Psoas muscle (tissue), 8 donors: ENCODE data around the gene TRIM46. TPM values are rescaled to one million over a fixed set of nuclear protein-coding genes. Genes with fewer than 3 reads are reported as not detected.
A peak's percentile ranks its signal among the peaks of the same experiment; 100 is the strongest.

Experiments
- ATAC-seq, 4 donors: fragments of 200-7000 bp; cut with Tn5 transposase; one replicate each; pipeline ENCODE4 v1.9.1; 2020; ENCODE audit warnings: moderate library complexity in 3 of 4, mild to moderate bottlenecking in 2 of 4
- DNase-seq, 2 donors: peaks; one replicate each; pipeline ENCODE4 v3.0.0-alpha.2; 2020
- H3K27ac ChIP-seq: fragments of 200-600 bp; one replicate; pipeline ENCODE4 v1.8.0; 2022
- H3K27me3 ChIP-seq, 3 donors: fragments of 200-600 bp in 1 of 3; one replicate each; pipeline versions ENCODE4 v1.6.1 to v1.8.0; 2013 to 2022; ENCODE audit warnings: low read length in 2 of 3, mild to moderate bottlenecking in 2 of 3, moderate library complexity in 1 of 3; ENCODE audit not compliant: insufficient read depth in 3 of 3
- H3K36me3 ChIP-seq, 2 donors: fragments of 200-600 bp in 1 of 2; one replicate each; pipeline versions ENCODE4 v1.6.1 to v1.8.0; 2013 to 2022; ENCODE audit warnings: low read depth in 1 of 2, mild to moderate bottlenecking in 1 of 2, moderate library complexity in 1 of 2; ENCODE audit not compliant: insufficient read depth in 1 of 2
- H3K4me1 ChIP-seq: fragments of 200-600 bp; one replicate; pipeline ENCODE4 v1.8.0; 2022
- H3K4me3 ChIP-seq: fragments of 200-600 bp; one replicate; pipeline ENCODE4 v1.8.0; 2022; ENCODE audit warnings: mild to moderate bottlenecking
- H3K9me3 ChIP-seq: fragments of 200-600 bp; one replicate; pipeline ENCODE4 v1.8.0; 2022
- WGBS, 3 donors: extraction: QIAGEN DNeasy Blood & Tissue Kit; methylation state at CpG; one replicate each; pipeline versions ENCODE4 v1.1.6 to v1.1.7; 2013; 5-methylcytosine and 5-hydroxymethylcytosine counted together
- intact Hi-C, 2 donors: fragments of 100-400 bp; cut with DNase I; formaldehyde crosslinking; loops; one replicate each; pipeline versions ENCODE4 v1.11.0 to v1.14.2; 2022
- polyA plus RNA-seq, 3 donors: library from polyadenylated mRNA; stranded (reverse); fragments of 200-250 nt; gene quantifications; one replicate each; pipeline ENCODE4 v1.2.3, GENCODE V29; 2013
- total RNA-seq, 4 donors: library from RNA; stranded (reverse); fragmentation: NEBNext Ultra II Directional in 2 of 4; extraction: Animal tissue kit (Norgen Biotek cat#: 25700) in 2 of 4; gene quantifications; one replicate each; pipeline versions ENCODE4 v1.2.1 to v1.2.4, GENCODE V29; 2021 to 2023
- TF ChIP-seq, protein P1 (sequence below): fragments of 200-600 bp; IDR thresholded peaks from one replicate; pipeline ENCODE4 v1.8.0; 2022; ENCODE audit warnings: antibody characterized with exemption
- donor health status: healthy with polysubstance abuse.
- donor health status: DM: no; HTN: no; CAD: no; lungs with moderate emphysema.
- donor health status: Bipolar disorder and iron deficiency.
- donor health status: healthy.
- donor health status: DM: yes; HTN: yes; CAD: no.
- donor health status: DM: no; HTN: no; CAD: no.
- donor health status: DM: no; HTN: no; CAD: no.
- donor health status: DM: yes; HTN: yes; CAD: no.

The TRIM46 gene
- total and polyA plus RNA-seq, 7 donors = 0.03 to 0.16 (median 0.09) TPM; not detected in 3

DNA sequence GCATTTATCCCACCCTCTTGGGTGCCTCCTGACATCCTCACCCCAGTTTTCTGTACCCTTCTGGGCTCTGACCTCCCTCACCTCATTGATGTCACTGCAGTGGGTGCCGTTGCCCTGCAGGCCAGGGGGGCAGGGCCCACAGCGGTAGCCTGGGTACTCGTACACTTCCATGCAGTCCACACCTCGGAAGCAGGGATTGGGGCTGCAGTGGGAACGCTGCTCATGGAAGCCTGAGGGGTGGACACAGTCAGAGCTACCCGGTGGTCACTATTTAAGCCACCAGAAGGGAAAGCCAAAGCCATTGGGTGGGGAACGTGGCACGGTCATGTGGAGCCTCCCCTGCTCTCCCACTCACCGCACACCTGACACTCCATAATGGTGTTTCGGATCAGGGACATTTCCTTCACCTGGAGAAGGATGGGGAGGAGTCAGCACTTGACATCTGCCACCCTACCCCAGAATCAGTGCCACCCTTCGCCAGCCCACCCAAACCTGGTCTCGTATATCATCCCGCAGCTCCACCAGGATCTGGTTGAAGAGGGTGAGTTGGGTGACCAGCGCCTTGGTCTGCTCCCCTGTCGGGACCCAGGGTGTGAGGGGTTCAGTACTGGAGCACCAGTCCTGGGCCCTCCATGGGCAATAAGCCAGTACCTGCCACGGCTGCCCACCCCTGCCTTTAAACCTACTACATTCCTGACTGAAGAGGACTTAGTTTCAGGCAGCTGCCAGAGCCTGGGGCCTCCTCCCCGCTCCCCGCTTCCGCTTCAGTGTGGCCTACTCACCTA is 29.3 kb downstream of the TRIM46 start:
- H3K27me3 ChIP-seq = no peaks in the 10 kb centered on the region
- H3K4me1 ChIP-seq = peaks cover 9% of the 10 kb centered on the region
- intact Hi-C loops = no loop called here
- no peaks in the 10 kb centered on the region for H3K9me3 ChIP-seq
- H3K27ac ChIP-seq = no peak overlapping the region
- TF ChIP-seq, protein P1, sequence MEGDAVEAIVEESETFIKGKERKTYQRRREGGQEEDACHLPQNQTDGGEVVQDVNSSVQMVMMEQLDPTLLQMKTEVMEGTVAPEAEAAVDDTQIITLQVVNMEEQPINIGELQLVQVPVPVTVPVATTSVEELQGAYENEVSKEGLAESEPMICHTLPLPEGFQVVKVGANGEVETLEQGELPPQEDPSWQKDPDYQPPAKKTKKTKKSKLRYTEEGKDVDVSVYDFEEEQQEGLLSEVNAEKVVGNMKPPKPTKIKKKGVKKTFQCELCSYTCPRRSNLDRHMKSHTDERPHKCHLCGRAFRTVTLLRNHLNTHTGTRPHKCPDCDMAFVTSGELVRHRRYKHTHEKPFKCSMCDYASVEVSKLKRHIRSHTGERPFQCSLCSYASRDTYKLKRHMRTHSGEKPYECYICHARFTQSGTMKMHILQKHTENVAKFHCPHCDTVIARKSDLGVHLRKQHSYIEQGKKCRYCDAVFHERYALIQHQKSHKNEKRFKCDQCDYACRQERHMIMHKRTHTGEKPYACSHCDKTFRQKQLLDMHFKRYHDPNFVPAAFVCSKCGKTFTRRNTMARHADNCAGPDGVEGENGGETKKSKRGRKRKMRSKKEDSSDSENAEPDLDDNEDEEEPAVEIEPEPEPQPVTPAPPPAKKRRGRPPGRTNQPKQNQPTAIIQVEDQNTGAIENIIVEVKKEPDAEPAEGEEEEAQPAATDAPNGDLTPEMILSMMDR = no peak
- DNase-seq = peak in 1 of 2 donors; percentile 31
- WGBS, 3 donors = 87 to 90% (median 87%) methylated on average over 19 of the region's 19 CpGs
- ATAC-seq = no peak
- H3K36me3 ChIP-seq = no peaks in the 10 kb centered on the region
- no peak overlapping the region for H3K4me3 ChIP-seq

DNA sequence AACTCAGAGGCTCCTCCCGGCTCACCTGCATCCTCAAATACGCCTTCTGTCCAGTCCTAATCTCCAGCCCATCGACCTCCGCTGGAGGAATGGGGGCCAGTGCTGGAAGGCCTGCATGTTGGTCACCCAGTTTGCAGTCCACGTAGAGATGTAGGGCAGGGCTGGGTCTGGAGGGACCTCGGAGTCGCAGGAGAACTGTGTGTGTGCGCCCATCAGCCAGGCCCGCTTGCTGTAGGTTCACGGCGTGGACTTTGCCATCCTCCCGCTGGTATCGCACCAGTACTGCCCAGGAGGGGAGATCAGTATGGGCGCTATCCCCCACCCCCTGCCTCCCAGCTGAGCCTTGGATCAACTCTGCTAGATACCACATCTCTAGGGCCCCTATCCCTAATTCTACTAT is 31.4 kb downstream of the TRIM46 start:
- WGBS, 3 donors = 92 to 96% (median 93%) methylated on average over 14 of the region's 14 CpGs
- no peak overlapping the region for H3K4me3 ChIP-seq
- intact Hi-C loops = no loop called here
- peaks cover 0 to under 1% of the 10 kb centered on the region in 2 donors for H3K36me3 ChIP-seq
- no peaks in the 10 kb centered on the region for H3K27me3 ChIP-seq
- DNase-seq (peak in 1 of 2 donors; percentile 39), ATAC-seq (no peak)
- H3K27ac ChIP-seq = no peak overlapping the region
- TF ChIP-seq, protein P1 = no peak
- H3K9me3 ChIP-seq = no peaks in the 10 kb centered on the region
- peaks cover 21% of the 10 kb centered on the region for H3K4me1 ChIP-seq

DNA sequence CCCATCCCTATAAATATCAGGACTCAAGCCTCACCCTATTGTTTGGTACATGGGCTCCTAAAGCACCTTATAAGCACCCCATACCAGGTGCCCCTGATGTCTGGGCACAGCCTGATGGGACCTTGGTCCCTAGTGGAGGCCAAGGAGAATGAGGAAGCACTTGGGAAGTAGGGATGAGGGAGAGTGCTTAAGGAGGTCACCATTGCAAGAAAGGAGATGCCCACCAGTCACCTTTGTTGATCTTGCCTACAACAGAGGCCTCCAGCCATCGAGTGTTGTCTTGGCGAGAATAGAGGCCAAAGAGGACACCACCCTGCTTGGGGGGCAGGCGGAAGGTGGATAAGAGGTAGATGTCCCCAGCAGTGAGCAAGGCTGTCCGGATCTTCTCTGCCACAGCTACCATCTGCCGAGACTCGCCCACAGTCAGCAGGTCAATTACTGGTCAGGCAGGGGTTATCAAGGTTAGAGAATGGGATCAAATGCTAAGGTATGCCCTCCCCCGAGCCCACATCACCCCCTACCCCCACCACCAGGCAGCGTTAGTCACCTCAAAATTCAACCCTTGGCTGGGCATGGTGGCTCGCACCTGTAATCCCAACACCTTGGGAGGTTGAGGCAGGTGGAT is 32.4 kb downstream of the TRIM46 start:
- Histone ChIP-seq H3K27ac (no peak overlapping the region), H3K4me3 (no peak overlapping the region), H3K27me3 (no peaks in the 10 kb centered on the region), H3K36me3 (peaks cover 0 to 11% of the 10 kb centered on the region in 2 donors), H3K4me1 (peaks cover 21% of the 10 kb centered on the region), H3K9me3 (no peaks in the 10 kb centered on the region)
- DNase-seq (peak in 1 of 2 donors; percentile 17), ATAC-seq (no peak)
- 68 to 82% (median 76%) methylated on average over 9 of the region's 9 CpGs for WGBS, 3 donors
- TF ChIP-seq, protein P1 = no peak
- intact Hi-C loops = loop anchor here in 1 of 2 donors (1.0 kb wide), 1 partner anchor 21 kb away; no protein-coding TSS in a partner anchor

DNA sequence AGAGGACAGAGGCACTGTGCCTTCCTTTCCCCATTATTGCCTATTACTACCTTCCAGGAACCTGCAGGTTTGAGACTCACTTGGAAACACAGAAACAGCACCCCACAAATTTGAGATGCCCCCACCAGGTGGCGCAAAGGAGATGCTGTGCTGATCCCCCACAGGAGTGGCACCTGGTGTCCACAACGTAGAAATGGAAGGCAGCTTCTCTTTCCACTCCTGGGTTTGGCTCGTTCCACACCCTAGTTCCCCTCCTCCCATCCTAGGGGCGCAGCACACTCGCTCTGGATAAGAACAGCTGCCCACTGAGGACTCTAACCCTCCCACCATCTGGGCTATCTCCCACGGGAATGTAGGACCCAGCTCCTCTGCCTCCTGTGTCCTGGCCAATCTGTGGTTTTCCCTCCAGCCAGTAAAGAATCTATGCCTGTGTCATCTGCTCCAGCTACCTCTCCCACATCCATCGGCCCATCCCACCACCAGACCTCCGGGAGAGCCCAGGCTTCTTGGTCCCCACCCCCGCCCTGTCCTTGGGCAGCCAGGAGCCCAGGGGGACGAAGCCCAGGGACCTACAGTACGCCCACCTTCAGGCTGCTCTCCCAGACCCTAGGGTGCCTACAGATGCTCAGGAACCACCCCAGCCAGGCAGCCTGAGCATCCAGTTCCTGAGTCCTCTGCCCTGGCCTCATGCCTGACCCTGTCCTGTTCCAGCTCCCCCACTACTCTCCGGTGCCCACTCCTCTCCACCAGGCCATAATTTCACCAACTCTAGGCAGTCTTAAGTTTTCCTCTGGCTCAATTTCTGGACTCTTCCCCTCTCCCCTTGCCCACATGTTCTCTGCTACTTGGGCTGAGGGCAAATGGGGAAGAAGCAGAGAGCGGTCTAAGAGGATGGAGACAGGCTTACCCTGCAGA is 33.5 kb downstream of the TRIM46 start:
- intact Hi-C loops = loop anchor here in 1 of 2 donors (1.0 kb wide), 1 partner anchor 20 kb away; no protein-coding TSS in a partner anchor
- H3K4me1 ChIP-seq = peaks cover 21% of the 10 kb centered on the region
- H3K36me3 ChIP-seq = peaks cover 3 to 21% of the 10 kb centered on the region in 2 donors

More for the DNA sequence above, 33.5 kb downstream of the TRIM46 start:
- DNase-seq (peak; percentile 86 to 90), ATAC-seq (peak; percentile 49 to 59 (median 51))
- H3K9me3 ChIP-seq = no peaks in the 10 kb centered on the region
- peak overlapping the region; percentile 100 for H3K4me3 ChIP-seq
- WGBS, 3 donors = 15 to 20% (median 19%) methylated on average over 13 of the region's 13 CpGs
- H3K27me3 ChIP-seq = no peaks in the 10 kb centered on the region
- TF ChIP-seq, protein P1 = peak; percentile 82
- H3K27ac ChIP-seq = peak overlapping the region; percentile 99
